Stimulated activated CD8-positive, alpha-beta memory T cell treated with anti-CD3 and anti-CD28 coated beads, Interleukin-12 subunit alpha, Interleukin-12 subunit beta, amount 100 ng/mL, for 24 hours (primary cell): Measurements from ENCODE around the gene PSMD5.

Experiments
- DNase-seq: peaks from one replicate; pipeline ENCODE4 v3.0.0-alpha.2; 2020; ENCODE audit errors: extremely low read depth

PSMD5 gene

GRCh38 chr9:120875195-120875565 lies 32.5 kb upstream of the PSMD5 start:
- no peak for DNase-seq

- no peak for DNase-seq
Measured at GRCh38 chr9:120874226-120875194, 31.8 kb upstream of the PSMD5 start.

GRCh38 chr9:120873512-120873911 lies 30.8 kb upstream of the PSMD5 start:
- DNase-seq = no peak

- DNase-seq = no peak
Measured at GRCh38 chr9:120872791-120873502, 30.2 kb upstream of the PSMD5 start.

- no peak for DNase-seq
Measured at GRCh38 chr9:120870206-120870605, 27.5 kb upstream of the PSMD5 start.

- DNase-seq = no peak
Measured at GRCh38 chr9:120869726-120870125, 27.0 kb upstream of the PSMD5 start.

- no peak for DNase-seq
Measured at GRCh38 chr9:120869360-120869687, 26.6 kb upstream of the PSMD5 start.

- DNase-seq = peak; percentile 97
Measured at GRCh38 chr9:120868676-120869359, 26.1 kb upstream of the PSMD5 start.

GRCh38 chr9:120868339-120868675 lies 25.6 kb upstream of the PSMD5 start:
- no peak for DNase-seq

GRCh38 chr9:120867676-120868338 lies 25.1 kb upstream of the PSMD5 start:
- DNase-seq = no peak

- no peak for DNase-seq
Measured at GRCh38 chr9:120866651-120867050, 23.9 kb upstream of the PSMD5 start.

GRCh38 chr9:120865809-120866208 lies 23.1 kb upstream of the PSMD5 start:
- no peak for DNase-seq

GRCh38 chr9:120865176-120865575 lies 22.5 kb upstream of the PSMD5 start:
- DNase-seq = no peak

- no peak for DNase-seq
Measured at GRCh38 chr9:120864719-120865118, 22.0 kb upstream of the PSMD5 start.

GRCh38 chr9:120863833-120864232 lies 21.1 kb upstream of the PSMD5 start:
- DNase-seq = no peak

- no peak for DNase-seq
Measured at GRCh38 chr9:120862452-120862851, 19.7 kb upstream of the PSMD5 start.

- DNase-seq = no peak
Measured at GRCh38 chr9:120861935-120862334, 19.2 kb upstream of the PSMD5 start.

GRCh38 chr9:120860083-120860482 lies 17.4 kb upstream of the PSMD5 start:
- no peak for DNase-seq

- no peak for DNase-seq
Measured at GRCh38 chr9:120859361-120859760, 16.6 kb upstream of the PSMD5 start.

- DNase-seq = no peak
Measured at GRCh38 chr9:120857902-120858301, 15.2 kb upstream of the PSMD5 start.

- no peak for DNase-seq
Measured at GRCh38 chr9:120857481-120857880, 14.8 kb upstream of the PSMD5 start.

GRCh38 chr9:120856700-120857099 lies 14.0 kb upstream of the PSMD5 start:
- DNase-seq = no peak
